DOHH2 (cell line): ENCODE data around the gene LANCL1.
"Not testable (repeated sequence)": the region's sequence is repeated elsewhere in the genome, so short reads cannot be mapped to it uniquely, and the experiment has no call there.

Experiments used
- H3F3A ChIP-seq: fragments of 200-600 bp; sonication (generic), shearing (Covaris generic); 2 replicates; pipeline ENCODE4 v1.6.0; 2016; ENCODE audit warnings: antibody characterized with exemption, mild to moderate bottlenecking; ENCODE audit not compliant: control insufficient read depth, insufficient read depth
- H3K27ac ChIP-seq: fragments of 200-600 bp; sonication (generic); 2 replicates; pipeline ENCODE4 v1.5.1; 2014; ENCODE audit warnings: low read depth, mild to moderate bottlenecking, low read length, moderate library complexity
- H3K27me3 ChIP-seq: fragments of 200-600 bp; sonication (generic); 2 replicates; pipeline ENCODE4 v1.6.1; 2014; ENCODE audit warnings: mild to moderate bottlenecking, low read length, mixed read lengths; ENCODE audit not compliant: control insufficient read depth
- H3K36me3 ChIP-seq: fragments of 200-600 bp; sonication (generic); 2 replicates; pipeline ENCODE4 v1.6.1; 2014; ENCODE audit warnings: mild to moderate bottlenecking, low read length, moderate library complexity, mixed read lengths; ENCODE audit not compliant: control insufficient read depth
- H3K4me1 ChIP-seq: fragments of 200-600 bp; sonication (generic); 2 replicates; pipeline ENCODE4 v1.6.1; 2014; ENCODE audit warnings: mild to moderate bottlenecking, low read length, mixed read lengths; ENCODE audit not compliant: control insufficient read depth
- H3K4me2 ChIP-seq: fragments of 200-600 bp; sonication (generic); 2 replicates; pipeline ENCODE4 v1.6.0; 2014; ENCODE audit warnings: mild to moderate bottlenecking, low read length, moderate library complexity
- H3K4me3 ChIP-seq: fragments of 200-600 bp; sonication (generic); 2 replicates; pipeline ENCODE4 v1.5.1; 2014; ENCODE audit warnings: mild to moderate bottlenecking, low read length, mixed read lengths
- H3K79me2 ChIP-seq: fragments of 200-600 bp; sonication (generic); 2 replicates; pipeline ENCODE4 v1.6.1; 2014; ENCODE audit warnings: mild to moderate bottlenecking, low read length, mixed read lengths; ENCODE audit not compliant: control insufficient read depth
- H3K9me2 ChIP-seq: fragments of 200-600 bp; sonication (generic); replicated peaks from 2 replicates; pipeline ENCODE4 v1.6.1; 2014; ENCODE audit warnings: mild to moderate bottlenecking, low read length, mixed read lengths; ENCODE audit not compliant: control insufficient read depth
- H3K9me3 ChIP-seq: fragments of 200-600 bp; sonication (generic); 2 replicates; pipeline ENCODE4 v1.6.1; 2014; ENCODE audit warnings: antibody characterized with exemption, low read length, mixed read lengths; ENCODE audit not compliant: control insufficient read depth, insufficient read depth
- H4K20me1 ChIP-seq: fragments of 200-600 bp; sonication (generic); 2 replicates; pipeline ENCODE4 v1.6.0; 2014; ENCODE audit warnings: low read depth, mild to moderate bottlenecking, antibody characterized with exemption, low read length, moderate library complexity; ENCODE audit not compliant: control insufficient read depth, insufficient read depth
- EZH2phosphoT487 ChIP-seq: fragments of 200-600 bp; sonication (generic); IDR thresholded peaks from 2 replicates; pipeline ENCODE4 v1.6.1; 2017; ENCODE audit warnings: borderline replicate concordance, mild to moderate bottlenecking, antibody characterized with exemption, low read length, moderate library complexity, mixed read lengths
- TF ChIP-seq, protein P1 (sequence below): fragments of 200-600 bp; sonication (generic); IDR thresholded peaks from one replicate; pipeline ENCODE4 v1.5.1; 2014; ENCODE audit warnings: antibody characterized with exemption, mild to moderate bottlenecking, low read depth, low read length; ENCODE audit not compliant: poor library complexity, severe bottlenecking

Gene LANCL1

DNA sequence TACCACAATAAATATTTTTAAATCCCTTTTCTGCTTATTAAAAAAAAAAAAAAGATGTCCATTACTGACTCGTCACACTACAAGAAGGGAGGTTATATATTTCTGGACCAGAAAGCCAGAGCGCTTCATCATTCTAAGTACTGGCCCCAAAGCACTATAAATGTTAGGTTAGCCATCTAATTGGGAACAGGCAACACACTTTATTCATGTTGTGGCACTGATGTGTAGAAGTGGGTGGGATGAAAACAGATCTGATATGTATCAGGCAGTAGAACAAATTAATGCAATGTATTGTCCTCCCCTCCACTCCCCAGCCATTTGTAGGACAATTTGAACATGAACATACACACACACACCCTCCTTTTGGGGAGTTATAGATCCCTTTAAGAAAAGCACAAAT, 24.4 kb downstream of the LANCL1 start:
- no peak overlapping the region for H3K4me3 ChIP-seq
- no peak for TF ChIP-seq EZH2phosphoT487
- TF ChIP-seq, protein P1, sequence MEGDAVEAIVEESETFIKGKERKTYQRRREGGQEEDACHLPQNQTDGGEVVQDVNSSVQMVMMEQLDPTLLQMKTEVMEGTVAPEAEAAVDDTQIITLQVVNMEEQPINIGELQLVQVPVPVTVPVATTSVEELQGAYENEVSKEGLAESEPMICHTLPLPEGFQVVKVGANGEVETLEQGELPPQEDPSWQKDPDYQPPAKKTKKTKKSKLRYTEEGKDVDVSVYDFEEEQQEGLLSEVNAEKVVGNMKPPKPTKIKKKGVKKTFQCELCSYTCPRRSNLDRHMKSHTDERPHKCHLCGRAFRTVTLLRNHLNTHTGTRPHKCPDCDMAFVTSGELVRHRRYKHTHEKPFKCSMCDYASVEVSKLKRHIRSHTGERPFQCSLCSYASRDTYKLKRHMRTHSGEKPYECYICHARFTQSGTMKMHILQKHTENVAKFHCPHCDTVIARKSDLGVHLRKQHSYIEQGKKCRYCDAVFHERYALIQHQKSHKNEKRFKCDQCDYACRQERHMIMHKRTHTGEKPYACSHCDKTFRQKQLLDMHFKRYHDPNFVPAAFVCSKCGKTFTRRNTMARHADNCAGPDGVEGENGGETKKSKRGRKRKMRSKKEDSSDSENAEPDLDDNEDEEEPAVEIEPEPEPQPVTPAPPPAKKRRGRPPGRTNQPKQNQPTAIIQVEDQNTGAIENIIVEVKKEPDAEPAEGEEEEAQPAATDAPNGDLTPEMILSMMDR, result no peak
- H3K27ac ChIP-seq, result no peak overlapping the region
- no peaks in the 10 kb centered on the region; the same call in 1 of the 2 replicates for H3K9me3 ChIP-seq
- no peaks in the 10 kb centered on the region for H3K27me3 ChIP-seq
- H3K9me2 ChIP-seq, result no peaks in the 10 kb centered on the region
- H3K36me3 ChIP-seq, result peaks cover 43% of the 10 kb centered on the region
- no peaks in the 10 kb centered on the region for H4K20me1 ChIP-seq
- peaks cover 14% of the 10 kb centered on the region for H3K4me1 ChIP-seq
- H3K79me2 ChIP-seq, result peaks cover 5% of the 10 kb centered on the region; the same call in 1 of the 2 replicates
- H3K4me2 ChIP-seq, result no peak overlapping the region
- no peaks in the 10 kb centered on the region for H3F3A ChIP-seq

DNA sequence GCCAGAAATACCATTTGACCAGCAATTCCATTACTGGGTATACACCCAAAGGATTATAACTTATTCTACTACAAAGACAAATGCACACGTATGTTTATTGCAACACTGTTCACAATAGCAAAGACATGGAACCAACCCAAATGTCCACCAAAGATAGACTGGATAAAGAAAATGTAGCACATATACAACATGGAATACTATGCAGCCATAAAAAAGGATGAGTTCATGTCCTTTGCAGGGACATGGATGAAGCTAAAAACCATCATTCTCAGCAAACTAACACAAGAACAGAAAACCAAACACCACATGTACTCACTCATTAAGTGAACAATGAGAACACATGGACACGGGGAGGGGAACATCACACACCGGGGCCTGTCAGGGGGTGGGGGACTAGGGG, 25.6 kb downstream of the LANCL1 start:
- H3K4me3 ChIP-seq, H3K9me2 ChIP-seq, H3K4me2 ChIP-seq, H3K4me1 ChIP-seq, H3K27me3 ChIP-seq, H3K27ac ChIP-seq, H3K9me3 ChIP-seq, H3F3A ChIP-seq, H3K79me2 ChIP-seq, H4K20me1 ChIP-seq: not testable (repeated sequence)
- peaks cover 37% of the 10 kb centered on the region for H3K36me3 ChIP-seq

DNA sequence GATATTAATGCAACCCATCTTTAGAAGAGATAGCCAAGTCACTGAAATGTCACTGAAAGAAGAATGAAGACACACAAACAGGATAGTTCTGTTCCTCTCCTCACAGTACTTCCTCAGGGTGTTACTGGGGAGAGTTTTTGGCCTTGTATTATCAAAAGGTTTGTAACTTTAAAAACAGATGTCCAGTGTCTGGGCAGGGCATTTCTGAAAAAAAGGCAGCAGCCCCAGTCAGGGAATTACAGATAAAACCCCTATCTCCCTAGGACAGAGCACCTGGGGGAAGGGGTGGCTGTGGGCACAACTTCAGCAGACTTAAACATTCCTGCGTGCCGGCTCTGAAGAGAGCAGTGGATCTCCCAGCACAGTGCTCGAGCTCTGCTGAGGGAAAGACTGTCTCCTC, 30.8 kb downstream of the LANCL1 start:
- Histone ChIP-seq H3K4me3 (no peak overlapping the region), H3K27ac (no peak overlapping the region), H3K79me2 (peaks cover 5% of the 10 kb centered on the region; the same call in 1 of the 2 replicates), H3K36me3 (peaks cover 9% of the 10 kb centered on the region), H3K9me3 (no peaks in the 10 kb centered on the region; the same call in 1 of the 2 replicates), H3K4me1 (no peaks in the 10 kb centered on the region), H3K9me2 (no peaks in the 10 kb centered on the region), H4K20me1 (no peaks in the 10 kb centered on the region), H3K4me2 (no peak overlapping the region), H3F3A (no peaks in the 10 kb centered on the region), H3K27me3 (no peaks in the 10 kb centered on the region)
- TF ChIP-seq, protein P1, result no peak
- no peak for TF ChIP-seq EZH2phosphoT487

DNA sequence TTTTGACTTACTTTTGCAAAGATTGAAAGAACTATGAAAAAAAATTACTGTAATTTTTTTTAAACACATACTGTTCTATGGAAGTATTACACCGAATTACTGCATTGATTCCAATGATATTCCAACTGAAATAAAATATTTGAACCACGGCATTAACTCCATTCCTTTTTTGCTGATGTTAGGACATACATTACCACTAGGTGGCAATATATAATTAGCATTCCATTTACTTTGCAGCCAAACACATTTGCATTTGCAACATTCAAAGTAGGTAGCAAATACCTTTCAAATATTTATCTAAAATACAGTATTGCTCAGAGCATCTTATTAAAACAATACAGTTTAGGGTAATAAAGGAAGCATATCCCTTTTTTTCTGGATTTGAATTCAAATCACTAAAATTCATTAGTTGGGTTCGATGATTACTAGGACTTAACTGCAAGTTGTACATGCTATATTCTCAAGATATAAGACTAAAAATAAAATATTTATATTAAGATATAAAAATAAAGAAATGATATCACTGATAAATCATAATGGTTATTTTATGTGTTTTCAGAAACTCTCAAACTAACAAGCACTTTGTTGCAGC, 31.3 kb downstream of the LANCL1 start:
- peaks cover 12% of the 10 kb centered on the region for H3K36me3 ChIP-seq
- H3K27me3 ChIP-seq, result no peaks in the 10 kb centered on the region
- H3K9me2 ChIP-seq, result no peaks in the 10 kb centered on the region
- TF ChIP-seq EZH2phosphoT487, result no peak
- TF ChIP-seq, protein P1, result peak; percentile 69
- no peaks in the 10 kb centered on the region for H3K4me1 ChIP-seq
- no peak overlapping the region for H3K27ac ChIP-seq
- H3K4me3 ChIP-seq, result no peak overlapping the region
- no peak overlapping the region for H3K4me2 ChIP-seq
- H4K20me1 ChIP-seq, result no peaks in the 10 kb centered on the region
- H3F3A ChIP-seq, result no peaks in the 10 kb centered on the region
- peaks cover 5% of the 10 kb centered on the region; the same call in 1 of the 2 replicates for H3K79me2 ChIP-seq
- no peaks in the 10 kb centered on the region; the same call in 1 of the 2 replicates for H3K9me3 ChIP-seq
